Measurements from ENCODE around the gene CFAP20DC.

- TF ChIP-seq EZH2 (optimal IDR thresholded peaks at IDR 0.05; ENCODE audit: low read depth, low read length) (no peak), CTCF (IDR thresholded peaks at IDR 0.05; ENCODE audit: low read length) (no peak)
These were observed 6.4 kb downstream of the CFAP20DC start for GRCh38 chr3:59043391-59043790.
